ENCODE data around the gene SVEP1. TPM values are rescaled to one million over a fixed set of nuclear protein-coding genes. Genes with fewer than 3 reads are reported as not detected.
A peak's percentile ranks its signal among the peaks of the same experiment; 100 is the strongest.
"Not testable (repeated sequence)": the region's sequence is repeated elsewhere in the genome, so short reads cannot be mapped to it uniquely, and the experiment has no call there.

Gene SVEP1
- total RNA-seq, 2 donors from 2014 or later = 0.07 to 0.10 TPM

DNA sequence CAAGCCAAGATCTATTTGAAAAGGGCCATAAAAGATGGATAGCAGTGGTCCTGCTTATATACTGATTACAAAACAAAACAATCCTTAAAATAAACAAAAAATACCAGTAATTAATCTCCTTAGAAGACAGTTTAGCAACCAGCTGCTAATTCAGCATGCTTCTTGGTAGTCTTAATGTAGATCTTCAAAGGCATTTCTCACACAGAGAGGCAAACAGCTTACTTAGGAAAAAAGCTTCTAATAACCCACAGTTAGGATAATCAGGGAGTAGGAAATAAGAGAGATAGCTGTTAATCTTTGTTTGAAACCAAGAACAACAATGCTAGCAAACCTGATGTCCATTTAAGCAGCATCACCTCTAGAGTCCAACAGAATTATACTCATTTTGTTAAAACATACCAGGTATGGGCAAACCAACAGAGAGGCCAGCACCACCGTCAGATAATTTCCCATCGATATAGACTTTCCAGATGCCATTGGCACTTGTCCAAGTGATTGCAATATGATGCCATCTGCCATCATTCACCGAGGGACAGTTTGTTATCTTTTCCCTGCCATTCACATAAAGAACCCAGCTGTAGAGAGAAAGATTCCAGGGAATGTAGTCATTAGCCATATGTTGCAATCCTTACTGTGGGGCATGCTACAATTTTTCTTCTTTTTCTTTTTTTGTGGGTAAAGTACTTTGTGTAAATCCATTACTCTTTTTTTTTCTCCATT lies 136.2 kb downstream of the SVEP1 start:
- Mint-ChIP-seq H3K27ac (no peak overlapping the region), H3K9me3 (peaks cover 8 to 10% of the 10 kb centered on the region in 2 donors), H3K36me3 (no peaks in the 10 kb centered on the region)
- ATAC-seq = no peak
- no peak for DNase-seq (ENCODE audit: low spot score in 2 of 2)

DNA sequence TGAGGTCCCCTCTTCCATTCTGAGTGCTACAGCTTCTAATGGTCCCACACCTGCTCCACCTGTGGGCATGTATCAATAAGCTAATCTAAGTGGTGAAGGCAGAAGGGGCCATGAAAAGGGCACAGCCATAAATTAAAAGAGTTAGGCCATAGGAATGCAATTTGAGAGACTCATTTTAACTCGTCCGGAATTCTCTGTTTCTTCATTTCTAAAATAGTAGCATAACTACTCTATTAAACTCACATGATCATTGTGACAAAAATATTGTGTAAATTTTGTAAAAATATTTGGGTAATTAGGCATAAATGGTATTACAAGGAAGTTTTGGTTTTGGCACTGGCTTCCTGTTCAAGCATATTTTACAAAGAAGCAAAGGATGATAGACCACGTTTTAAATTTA lies 138.7 kb downstream of the SVEP1 start:
- ATAC-seq = no peak
- no peaks in the 10 kb centered on the region for H3K36me3 Mint-ChIP-seq
- H3K27ac Mint-ChIP-seq = no peak overlapping the region

DNA sequence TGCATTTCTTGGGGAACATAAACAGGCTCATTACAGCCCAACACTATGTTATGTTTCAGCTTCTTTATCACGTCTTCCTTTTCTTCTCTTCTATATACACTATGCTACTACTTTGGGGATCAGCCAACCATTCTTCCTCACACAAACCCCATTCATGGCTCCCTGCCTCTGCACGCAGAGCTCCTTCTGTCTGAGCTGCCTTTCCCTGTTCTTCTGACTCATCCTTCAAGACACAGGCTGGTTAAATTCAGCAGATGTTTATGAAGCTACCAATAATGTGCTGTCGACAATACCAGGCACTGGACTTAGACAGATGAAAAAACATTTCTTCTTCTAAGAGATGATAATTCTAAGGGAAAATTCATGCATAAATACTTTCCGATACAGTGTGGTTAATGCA lies 139.4 kb downstream of the SVEP1 start:
- Mint-ChIP-seq H3K9me3 (peaks cover 0 to 2% of the 10 kb centered on the region in 2 donors), H3K36me3 (no peaks in the 10 kb centered on the region), H3K27ac (no peak overlapping the region)
- ATAC-seq (no peak), DNase-seq (ENCODE audit: low spot score in 2 of 2) (no peak)

More for the DNA sequence above, 138.7 kb downstream of the SVEP1 start:
- no peak for DNase-seq (ENCODE audit: low spot score in 2 of 2)
- H3K9me3 Mint-ChIP-seq = peaks cover 3 to 5% of the 10 kb centered on the region in 2 donors

- no peak for DNase-seq (ENCODE audit: low spot score in 2 of 2)
- Mint-ChIP-seq H3K27ac (no peak overlapping the region), H3K36me3 (no peaks in the 10 kb centered on the region), H3K9me3 (no peaks in the 10 kb centered on the region)
- ATAC-seq = no peak
Measured at GRCh38 chr9:110432253-110432652, 147.3 kb downstream of the SVEP1 start.

DNA sequence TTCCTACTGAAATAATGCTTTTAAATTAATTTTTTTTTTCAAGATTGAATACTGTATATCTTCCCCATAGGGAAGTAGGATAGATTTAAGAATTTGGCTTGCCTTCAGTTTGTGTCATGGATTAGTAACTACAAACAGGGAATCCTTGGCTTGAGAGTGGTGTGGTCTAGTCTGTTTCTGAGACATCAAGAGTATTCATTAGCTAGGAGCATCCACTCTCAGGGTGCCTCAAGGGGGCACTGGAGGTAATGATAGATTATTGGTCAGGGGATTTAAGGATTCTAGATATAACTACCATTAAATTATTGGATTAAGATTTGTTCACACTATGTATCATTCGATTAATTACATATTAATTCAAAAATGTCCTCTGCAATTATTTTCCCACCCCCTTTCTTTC lies 150.1 kb downstream of the SVEP1 start:
- Mint-ChIP-seq H3K9me3 (no peaks in the 10 kb centered on the region), H3K36me3 (no peaks in the 10 kb centered on the region), H3K27ac (no peak overlapping the region)
- DNase-seq (ENCODE audit: low spot score in 2 of 2) = no peak
- ATAC-seq = no peak

GRCh38 chr9:110427497-110428104 lies 151.9 kb downstream of the SVEP1 start:
- peak in 1 of 2 donors; percentile 37 for DNase-seq (ENCODE audit: low spot score in 2 of 2)
- H3K36me3 Mint-ChIP-seq = no peaks in the 10 kb centered on the region

DNA sequence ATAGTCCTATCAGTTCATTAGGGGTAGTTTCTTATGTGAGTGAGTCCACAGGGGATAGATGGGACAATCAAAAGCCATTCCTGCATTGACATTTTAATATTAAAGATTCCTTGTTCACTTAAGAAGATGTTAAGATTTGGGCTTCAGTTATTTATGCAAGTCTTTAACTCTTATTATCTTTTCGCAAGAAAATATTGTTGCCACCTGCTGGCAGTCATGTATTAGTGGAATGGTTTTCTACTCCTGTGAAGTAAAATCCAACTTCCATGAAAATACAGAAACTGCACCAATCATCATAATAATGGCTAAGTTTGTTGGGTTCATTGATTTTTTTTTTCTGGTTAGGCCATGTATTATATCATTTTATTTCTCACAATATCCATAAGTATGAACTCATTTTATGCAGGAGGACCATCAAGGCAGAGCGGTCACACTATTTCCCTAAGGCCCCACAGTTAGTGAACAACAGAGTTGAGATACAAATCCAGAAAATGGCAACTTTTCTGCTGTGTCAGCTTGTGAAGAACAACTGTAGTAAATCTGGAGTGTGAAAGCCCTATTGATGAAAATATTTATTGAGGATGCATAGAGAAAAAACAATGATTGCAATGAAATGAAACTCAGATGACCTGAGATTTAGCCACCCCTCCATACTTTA lies 153.4 kb downstream of the SVEP1 start:
- ATAC-seq = no peak
- Mint-ChIP-seq H3K36me3 (no peaks in the 10 kb centered on the region), H3K27ac (no peak overlapping the region), H3K9me3 (no peaks in the 10 kb centered on the region)
- no peak for DNase-seq (ENCODE audit: low spot score in 2 of 2)

More at GRCh38 chr9:110427497-110428104, 151.9 kb downstream of the SVEP1 start:
- ATAC-seq = peak in 1 of 2 donors; percentile 60
- Mint-ChIP-seq H3K27ac (no peak overlapping the region), H3K9me3 (no peaks in the 10 kb centered on the region)

DNA sequence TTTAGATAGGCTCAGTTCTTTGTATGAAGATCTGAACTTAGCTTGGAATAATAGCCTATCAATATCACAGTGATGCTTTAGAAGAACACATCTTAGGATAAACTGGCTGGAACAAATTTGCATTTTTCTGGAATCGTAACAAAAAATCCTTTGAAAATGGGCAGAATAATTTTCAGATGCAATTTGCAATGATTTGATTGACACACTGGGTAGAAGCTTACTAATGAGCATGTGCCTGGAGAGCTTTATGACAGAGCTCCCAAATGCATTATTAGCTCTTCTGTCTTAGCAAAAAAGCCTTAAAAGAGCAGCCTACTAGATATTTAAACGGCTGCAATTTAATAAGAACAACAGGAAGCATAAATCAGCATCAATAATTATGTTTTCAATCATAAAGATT lies 165.1 kb downstream of the SVEP1 start:
- peaks cover 0 to 15% of the 10 kb centered on the region in 2 donors for H3K36me3 Mint-ChIP-seq
- no peak overlapping the region for H3K27ac Mint-ChIP-seq
- ATAC-seq (no peak), DNase-seq (ENCODE audit: low spot score in 2 of 2) (no peak)
- peaks cover 9 to 15% of the 10 kb centered on the region in 2 donors for H3K9me3 Mint-ChIP-seq

DNA sequence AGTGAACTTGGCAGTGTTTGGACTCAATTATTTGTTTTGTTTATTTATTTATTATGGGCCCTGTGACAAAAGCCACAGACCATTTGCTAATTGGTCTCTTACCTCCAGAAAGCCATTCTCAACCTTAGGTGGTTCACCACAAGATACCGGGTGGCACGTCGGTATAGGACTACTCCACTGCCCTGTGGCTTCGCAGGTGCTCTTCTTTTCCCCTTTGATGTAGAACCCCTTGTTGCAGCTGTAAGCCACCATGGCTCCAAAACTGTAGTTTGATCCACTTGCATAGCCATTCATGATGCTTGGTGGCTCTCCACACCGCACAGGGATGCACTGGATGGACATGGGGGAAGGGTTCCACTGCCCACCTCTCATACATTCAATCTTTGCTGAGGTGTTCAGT lies 168.6 kb downstream of the SVEP1 start:
- H3K27ac Mint-ChIP-seq = no peak overlapping the region
- peaks cover 0 to 7% of the 10 kb centered on the region in 2 donors for H3K36me3 Mint-ChIP-seq
- ATAC-seq = no peak
- peaks cover 0 to 7% of the 10 kb centered on the region in 2 donors for H3K9me3 Mint-ChIP-seq
- no peak for DNase-seq (ENCODE audit: low spot score in 2 of 2)

DNA sequence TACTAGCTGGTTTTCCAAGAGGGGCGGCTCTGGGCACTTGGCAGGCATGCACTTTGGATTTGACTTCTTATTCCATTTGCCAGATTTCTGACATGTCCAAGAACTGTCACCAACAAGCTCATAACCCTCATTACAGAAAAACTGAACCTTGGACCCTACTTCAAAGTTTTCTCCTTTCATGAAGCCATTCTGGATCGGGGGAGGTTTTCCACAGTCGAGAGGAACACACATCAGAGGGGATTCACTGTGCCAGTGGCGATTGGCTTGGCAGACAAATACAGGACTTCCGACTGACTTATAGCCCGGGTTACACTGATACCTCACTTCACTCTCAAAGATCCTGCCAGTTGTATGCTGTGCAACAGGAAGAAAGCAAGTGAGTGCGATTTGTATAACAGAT lies 170.9 kb downstream of the SVEP1 start:
- no peak for DNase-seq (ENCODE audit: low spot score in 2 of 2)
- H3K36me3 Mint-ChIP-seq = no peaks in the 10 kb centered on the region
- no peaks in the 10 kb centered on the region for H3K9me3 Mint-ChIP-seq
- H3K27ac Mint-ChIP-seq = no peak overlapping the region
- ATAC-seq = no peak

- Mint-ChIP-seq H3K27ac (no peak overlapping the region), H3K36me3 (no peaks in the 10 kb centered on the region), H3K9me3 (no peaks in the 10 kb centered on the region)
- ATAC-seq (no peak), DNase-seq (ENCODE audit: low spot score in 2 of 2) (no peak)
Measured at GRCh38 chr9:110405858-110406443, 173.6 kb downstream of the SVEP1 start.

DNA sequence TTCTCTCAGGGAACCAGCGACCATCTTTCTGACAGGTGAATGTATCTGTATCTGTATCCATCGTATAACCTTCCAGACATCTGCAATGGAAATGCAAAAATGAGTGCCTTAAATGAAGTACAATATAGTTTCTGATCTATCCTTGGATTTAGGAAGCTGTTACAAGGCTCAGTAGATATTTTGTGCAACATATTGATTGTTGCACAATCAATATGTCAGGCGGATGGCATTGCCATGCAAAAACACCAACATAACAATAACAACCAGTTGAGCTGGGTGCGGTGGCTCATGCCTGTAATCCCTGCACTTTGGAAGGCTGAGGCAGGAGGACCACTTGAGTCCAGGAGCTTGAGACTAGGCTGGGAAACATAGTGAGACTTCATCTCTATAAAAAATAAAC lies 175.1 kb downstream of the SVEP1 start:
- Mint-ChIP-seq H3K9me3 (no peaks in the 10 kb centered on the region), H3K36me3 (no peaks in the 10 kb centered on the region), H3K27ac (no peak overlapping the region)
- DNase-seq (ENCODE audit: low spot score in 2 of 2) = no peak
- no peak for ATAC-seq

DNA sequence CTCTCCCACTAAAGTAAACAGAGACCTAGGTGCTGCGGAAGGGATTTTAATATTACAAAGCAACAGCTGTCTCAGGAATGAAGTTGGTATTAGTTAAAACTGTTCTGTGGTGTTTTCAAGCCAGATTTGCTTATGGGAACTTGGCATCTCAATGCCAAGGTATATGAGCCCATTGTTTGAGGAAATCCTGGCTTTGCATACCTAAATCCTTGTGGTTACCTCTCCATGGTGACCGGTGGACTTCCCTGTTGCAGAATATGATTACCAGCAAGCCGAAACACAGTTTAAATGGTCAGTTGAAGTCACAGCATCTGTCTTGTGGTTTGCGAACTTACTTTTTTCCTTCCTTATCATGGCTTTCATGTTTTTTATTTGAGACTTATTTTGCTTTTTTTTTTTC lies 179.6 kb downstream of the SVEP1 start:
- H3K27ac Mint-ChIP-seq = no peak overlapping the region
- DNase-seq (ENCODE audit: low spot score in 2 of 2) = no peak
- H3K9me3 Mint-ChIP-seq = no peaks in the 10 kb centered on the region
- ATAC-seq = no peak
- H3K36me3 Mint-ChIP-seq = no peaks in the 10 kb centered on the region

GRCh38 chr9:110398992-110399391 lies 180.5 kb downstream of the SVEP1 start:
- not testable (repeated sequence) for H3K9me3 Mint-ChIP-seq; DNase-seq (ENCODE audit: low spot score in 2 of 2); ATAC-seq; H3K27ac Mint-ChIP-seq; H3K36me3 Mint-ChIP-seq

DNA sequence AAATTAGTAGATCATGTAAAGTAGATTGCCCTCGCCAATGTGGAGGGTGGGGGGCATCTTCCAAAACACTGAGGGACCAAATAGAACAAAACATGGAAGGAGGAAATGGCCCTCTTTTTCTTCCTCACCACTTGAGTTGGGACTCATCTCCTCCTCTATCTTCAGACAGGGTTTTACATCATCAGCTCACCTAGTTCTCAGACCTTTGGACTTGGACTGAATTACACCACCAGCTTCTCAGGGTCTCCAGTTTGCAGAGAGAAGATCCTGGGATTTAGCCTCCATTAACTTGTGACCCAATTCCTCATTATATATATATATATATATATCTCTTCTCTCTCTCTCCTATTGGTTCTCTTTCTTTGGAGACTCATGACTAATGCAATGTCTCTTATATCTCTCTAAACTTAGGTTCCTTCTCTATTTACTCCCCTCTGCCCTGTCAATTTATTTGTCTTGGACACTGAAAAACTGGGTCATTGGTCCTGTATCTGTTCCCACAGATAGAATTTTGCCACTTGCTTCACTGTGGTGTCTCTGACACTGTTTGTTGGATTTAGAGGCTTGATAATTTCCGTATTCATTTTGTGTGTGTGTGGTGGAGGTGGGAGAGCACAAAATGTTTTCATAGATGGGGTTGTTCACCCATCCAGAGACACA lies 187.6 kb downstream of the SVEP1 start:
- ATAC-seq (no peak), DNase-seq (ENCODE audit: low spot score in 2 of 2) (no peak)
- Mint-ChIP-seq H3K9me3 (no peaks in the 10 kb centered on the region), H3K36me3 (no peaks in the 10 kb centered on the region), H3K27ac (no peak overlapping the region)

- H3K9me3 Mint-ChIP-seq = no peaks in the 10 kb centered on the region
- no peaks in the 10 kb centered on the region for H3K36me3 Mint-ChIP-seq
- ATAC-seq (no peak), DNase-seq (ENCODE audit: low spot score in 2 of 2) (no peak)
- no peak overlapping the region for H3K27ac Mint-ChIP-seq
Measured at GRCh38 chr9:110389148-110389750, 190.3 kb downstream of the SVEP1 start.
